Brain microvascular endothelial cell (primary cell): ENCODE measurements around the gene ANGPTL2.

ENCODE experiments used
- DNase-seq: peaks from one replicate; pipeline ENCODE4 v3.0.0-alpha.2; 2020
- H3K27ac ChIP-seq: fragments of 250-450 bp; sonication (Bioruptor Pico); 2 replicates; pipeline ENCODE4 v1.5.1; 2020; ENCODE audit warnings: mild to moderate bottlenecking, moderate library complexity
- H3K27me3 ChIP-seq: fragments of 250-450 bp; sonication (Bioruptor Pico); replicated peaks from 2 replicates; pipeline ENCODE4 v1.5.1; 2020; ENCODE audit warnings: mild to moderate bottlenecking
- H3K36me3 ChIP-seq: fragments of 250-450 bp; sonication (Bioruptor Pico); replicated peaks from 2 replicates; pipeline ENCODE4 v1.5.1; 2020; ENCODE audit warnings: mild to moderate bottlenecking
- H3K4me3 ChIP-seq: 2 replicates; pipeline ENCODE4 v1.5.1; 2011; ENCODE audit warnings: low read depth, mild to moderate bottlenecking, control low read depth, low read length, moderate library complexity
- CTCF ChIP-seq: IDR thresholded peaks from 2 replicates; pipeline ENCODE4 v1.5.1; 2011; ENCODE audit warnings: low read depth, mild to moderate bottlenecking, moderate library complexity, low read length, control low read depth, inconsistent platforms; ENCODE audit errors: missing control alignments
- in situ Hi-C: cut with HindIII; loops from 2 replicates; pipeline ENCODE4 v1.10.0; 2017; ENCODE audit warnings: low sequenced_read_pairs, low pct_ligation_motif_present

The ANGPTL2 gene

GRCh38 chr9:127049044-127049443 lies 73.4 kb downstream of the ANGPTL2 start:
- peak overlapping the region; percentile 35 for H3K27ac ChIP-seq
- in situ Hi-C loops: no loop called here
- no peaks in the 10 kb centered on the region for H3K27me3 ChIP-seq
- H3K36me3 ChIP-seq: no peaks in the 10 kb centered on the region
- H3K4me3 ChIP-seq: no peak overlapping the region
- peak; percentile 81 for DNase-seq
- peak; percentile 53 for TF ChIP-seq CTCF

- H3K27ac ChIP-seq: no peak overlapping the region
- in situ Hi-C loops: no loop called here
Measured at GRCh38 chr9:127047971-127048370, 74.5 kb downstream of the ANGPTL2 start.

GRCh38 chr9:127045148-127045547 lies 77.3 kb downstream of the ANGPTL2 start:
- Histone ChIP-seq H3K4me3 (no peak overlapping the region), H3K36me3 (no peaks in the 10 kb centered on the region), H3K27ac (no peak overlapping the region), H3K27me3 (no peaks in the 10 kb centered on the region)
- DNase-seq: no peak
- no peak for TF ChIP-seq CTCF
- in situ Hi-C loops: no loop called here

More at GRCh38 chr9:127047971-127048370, 74.5 kb downstream of the ANGPTL2 start:
- H3K4me3 ChIP-seq: no peak overlapping the region
- no peaks in the 10 kb centered on the region for H3K27me3 ChIP-seq
- no peak for DNase-seq
- TF ChIP-seq CTCF: no peak
- H3K36me3 ChIP-seq: no peaks in the 10 kb centered on the region

GRCh38 chr9:127039492-127039891 lies 82.9 kb downstream of the ANGPTL2 start:
- no peak for DNase-seq
- Histone ChIP-seq H3K36me3 (no peaks in the 10 kb centered on the region), H3K27ac (no peak overlapping the region), H3K4me3 (no peak overlapping the region), H3K27me3 (no peaks in the 10 kb centered on the region)
- no peak for TF ChIP-seq CTCF
- in situ Hi-C loops: no loop called here

GRCh38 chr9:127038531-127038930 lies 83.9 kb downstream of the ANGPTL2 start:
- no peak for DNase-seq
- H3K27ac ChIP-seq: no peak overlapping the region
- no peaks in the 10 kb centered on the region for H3K36me3 ChIP-seq
- no peaks in the 10 kb centered on the region for H3K27me3 ChIP-seq
- TF ChIP-seq CTCF: no peak
- H3K4me3 ChIP-seq: no peak overlapping the region
- in situ Hi-C loops: no loop called here
